GM12892 (cell line): ENCODE results near the gene LRSAM1.

Experiments used
- POLR2A ChIP-seq: IDR thresholded peaks from 2 replicates; pipeline ENCODE4 v1.6.1; 2011; ENCODE audit warnings: low read depth, low read length, control low read depth
- POLR2AphosphoS5 ChIP-seq: IDR thresholded peaks from 2 replicates; pipeline ENCODE4 v1.6.1; 2011; ENCODE audit warnings: low read depth, low read length, control low read depth
- TAF1 ChIP-seq: IDR thresholded peaks from 2 replicates; pipeline ENCODE4 v1.6.1; 2011; ENCODE audit warnings: low read depth, mild to moderate bottlenecking, control low read depth, low read length, borderline replicate concordance

- TF ChIP-seq POLR2AphosphoS5 = no peak
- TF ChIP-seq POLR2A = no peak
- TF ChIP-seq TAF1 = no peak
Measured at GRCh38 chr9:127549218-127549617, 97.9 kb downstream of the LRSAM1 start.
